GM12892 (cell line): Measurements from ENCODE around the gene TSKU.

Source experiments
- POLR2A ChIP-seq: IDR thresholded peaks from 2 replicates; pipeline ENCODE4 v1.6.1; 2011; ENCODE audit warnings: low read depth, low read length, control low read depth
- POLR2AphosphoS5 ChIP-seq: IDR thresholded peaks from 2 replicates; pipeline ENCODE4 v1.6.1; 2011; ENCODE audit warnings: low read depth, low read length, control low read depth
- TAF1 ChIP-seq: IDR thresholded peaks from 2 replicates; pipeline ENCODE4 v1.6.1; 2011; ENCODE audit warnings: low read depth, mild to moderate bottlenecking, control low read depth, low read length, borderline replicate concordance

DNA sequence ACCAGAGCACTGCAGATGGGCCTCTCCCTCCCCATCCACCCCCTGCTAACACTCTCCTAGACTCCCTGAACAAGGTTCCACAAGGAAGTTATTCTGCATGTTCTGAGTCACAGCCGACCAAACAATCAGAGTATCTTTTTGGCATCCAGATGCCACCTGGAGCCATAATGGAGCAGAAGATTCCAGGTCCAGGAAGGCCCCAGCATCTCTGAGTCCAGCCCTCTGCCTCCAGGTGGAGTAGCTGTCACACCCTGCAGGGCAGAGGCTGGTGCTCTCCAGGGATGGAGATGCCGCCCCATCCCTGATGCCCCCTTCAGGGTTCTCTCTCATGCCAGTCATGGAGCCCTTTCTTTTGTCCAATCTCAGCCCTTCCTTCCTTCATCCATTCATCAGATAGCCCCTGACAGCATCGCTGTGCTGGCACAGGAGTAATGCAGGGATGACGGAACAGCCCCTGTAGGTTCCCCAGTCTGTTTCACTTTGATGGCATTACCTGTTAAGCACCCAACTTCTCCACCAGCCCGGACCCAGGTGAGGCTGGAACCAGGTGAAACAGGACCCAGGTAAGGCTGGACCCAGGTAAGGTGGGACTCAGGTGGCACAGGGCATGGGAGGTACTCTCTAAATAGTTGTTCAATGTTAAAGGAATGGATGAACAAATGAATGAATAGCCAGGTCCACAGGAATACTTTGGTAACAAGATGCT lies 20.1 kb upstream of the TSKU start:
- no peak for TF ChIP-seq TAF1
- no peak for TF ChIP-seq POLR2A
- no peak for TF ChIP-seq POLR2AphosphoS5
